Suprapubic skin (tissue), 3 donors: ENCODE data around the gene APLF.

Source experiments
- POLR2A ChIP-seq, 2 donors: fragments of 450-650 bp; IDR thresholded peaks; one replicate each; pipeline ENCODE4 v1.6.1; 2017; ENCODE audit warnings: antibody characterized with exemption in 2 of 2, mild to moderate bottlenecking in 2 of 2, moderate library complexity in 2 of 2
- TF ChIP-seq, protein P1 (sequence below), 2 donors: fragments of 200-600 bp in 1 of 2; fragments of 450-650 bp in 1 of 2; sonication (generic) in 1 of 2; IDR thresholded peaks; one replicate each; pipeline ENCODE4 v1.5.1; 2016 to 2019; ENCODE audit warnings: antibody characterized with exemption in 2 of 2, mild to moderate bottlenecking in 1 of 2, moderate library complexity in 1 of 2

GRCh38 chr2:68577183-68577582 lies 109.8 kb downstream of the APLF start:
- TF ChIP-seq, protein P1, sequence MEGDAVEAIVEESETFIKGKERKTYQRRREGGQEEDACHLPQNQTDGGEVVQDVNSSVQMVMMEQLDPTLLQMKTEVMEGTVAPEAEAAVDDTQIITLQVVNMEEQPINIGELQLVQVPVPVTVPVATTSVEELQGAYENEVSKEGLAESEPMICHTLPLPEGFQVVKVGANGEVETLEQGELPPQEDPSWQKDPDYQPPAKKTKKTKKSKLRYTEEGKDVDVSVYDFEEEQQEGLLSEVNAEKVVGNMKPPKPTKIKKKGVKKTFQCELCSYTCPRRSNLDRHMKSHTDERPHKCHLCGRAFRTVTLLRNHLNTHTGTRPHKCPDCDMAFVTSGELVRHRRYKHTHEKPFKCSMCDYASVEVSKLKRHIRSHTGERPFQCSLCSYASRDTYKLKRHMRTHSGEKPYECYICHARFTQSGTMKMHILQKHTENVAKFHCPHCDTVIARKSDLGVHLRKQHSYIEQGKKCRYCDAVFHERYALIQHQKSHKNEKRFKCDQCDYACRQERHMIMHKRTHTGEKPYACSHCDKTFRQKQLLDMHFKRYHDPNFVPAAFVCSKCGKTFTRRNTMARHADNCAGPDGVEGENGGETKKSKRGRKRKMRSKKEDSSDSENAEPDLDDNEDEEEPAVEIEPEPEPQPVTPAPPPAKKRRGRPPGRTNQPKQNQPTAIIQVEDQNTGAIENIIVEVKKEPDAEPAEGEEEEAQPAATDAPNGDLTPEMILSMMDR (IDR thresholded peaks at IDR 0.05) = no peak
- TF ChIP-seq POLR2A (IDR thresholded peaks at IDR 0.05) = no peak
